GM10847 (cell line): Measurements from ENCODE around the gene SH3BGRL2.

ENCODE experiments used
- POLR2A ChIP-seq: IDR thresholded peaks from 2 replicates; pipeline ENCODE4 v1.6.1; 2011; ENCODE audit not compliant: insufficient read length; ENCODE audit errors: extremely low read depth

SH3BGRL2 gene

DNA sequence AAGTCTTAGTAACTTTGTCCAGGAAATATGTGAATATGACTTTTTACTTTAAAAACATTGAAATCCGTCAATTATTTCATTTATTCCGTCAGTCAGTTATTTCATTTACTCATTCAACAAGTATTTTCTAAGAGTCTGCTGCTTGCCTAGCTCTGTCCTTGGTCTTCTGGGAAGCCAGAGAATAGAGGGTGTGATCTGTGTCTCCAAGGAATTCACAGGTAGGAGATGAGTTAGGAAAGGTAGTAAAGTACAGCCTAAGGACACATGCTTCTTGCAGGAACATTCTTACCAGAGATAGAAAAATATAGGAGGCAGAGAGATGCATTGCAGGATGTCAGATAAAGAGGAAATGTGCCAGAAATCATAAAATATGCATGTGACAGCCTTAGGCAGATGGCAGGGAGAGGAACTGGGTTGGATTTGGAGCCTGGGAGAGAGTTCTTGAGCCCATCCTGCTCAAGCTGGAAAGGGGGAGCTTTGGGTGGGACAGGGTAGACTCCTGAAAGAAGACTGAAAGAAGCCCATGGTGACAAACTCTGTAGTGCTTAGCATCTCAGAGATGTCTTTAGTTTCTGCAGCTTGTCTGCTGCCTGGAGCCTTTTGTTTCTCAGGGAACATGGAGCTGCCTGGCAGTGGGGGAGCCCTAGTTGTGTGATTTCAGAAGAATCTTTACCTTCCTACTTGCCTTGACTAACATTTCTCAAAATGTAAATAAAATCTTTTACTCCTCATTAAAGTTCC is 3.5 kb downstream of the SH3BGRL2 start:
- TF ChIP-seq POLR2A: no peak

GRCh38 chr6:79635232-79635543 is 4.1 kb downstream of the SH3BGRL2 start:
- no peak for TF ChIP-seq POLR2A

DNA sequence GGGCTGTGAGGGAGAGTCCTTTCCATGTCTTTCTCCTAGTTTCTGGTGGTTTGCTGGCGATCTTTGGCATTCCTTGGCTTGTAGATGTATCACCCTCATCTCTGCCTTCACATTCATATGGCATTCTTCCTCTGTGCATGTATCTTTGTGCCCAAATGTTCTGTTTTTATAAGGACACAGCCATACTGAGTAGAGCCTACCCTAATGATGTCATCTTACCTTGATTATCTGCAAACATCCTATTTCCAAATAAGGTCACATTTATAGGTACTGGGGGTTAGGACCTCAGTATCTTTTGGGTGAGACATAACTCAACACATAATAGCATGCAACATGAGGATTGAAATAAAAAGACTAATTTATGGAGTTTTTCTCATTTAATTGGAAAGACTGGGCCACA is 5.5 kb downstream of the SH3BGRL2 start:
- no peak for TF ChIP-seq POLR2A

DNA sequence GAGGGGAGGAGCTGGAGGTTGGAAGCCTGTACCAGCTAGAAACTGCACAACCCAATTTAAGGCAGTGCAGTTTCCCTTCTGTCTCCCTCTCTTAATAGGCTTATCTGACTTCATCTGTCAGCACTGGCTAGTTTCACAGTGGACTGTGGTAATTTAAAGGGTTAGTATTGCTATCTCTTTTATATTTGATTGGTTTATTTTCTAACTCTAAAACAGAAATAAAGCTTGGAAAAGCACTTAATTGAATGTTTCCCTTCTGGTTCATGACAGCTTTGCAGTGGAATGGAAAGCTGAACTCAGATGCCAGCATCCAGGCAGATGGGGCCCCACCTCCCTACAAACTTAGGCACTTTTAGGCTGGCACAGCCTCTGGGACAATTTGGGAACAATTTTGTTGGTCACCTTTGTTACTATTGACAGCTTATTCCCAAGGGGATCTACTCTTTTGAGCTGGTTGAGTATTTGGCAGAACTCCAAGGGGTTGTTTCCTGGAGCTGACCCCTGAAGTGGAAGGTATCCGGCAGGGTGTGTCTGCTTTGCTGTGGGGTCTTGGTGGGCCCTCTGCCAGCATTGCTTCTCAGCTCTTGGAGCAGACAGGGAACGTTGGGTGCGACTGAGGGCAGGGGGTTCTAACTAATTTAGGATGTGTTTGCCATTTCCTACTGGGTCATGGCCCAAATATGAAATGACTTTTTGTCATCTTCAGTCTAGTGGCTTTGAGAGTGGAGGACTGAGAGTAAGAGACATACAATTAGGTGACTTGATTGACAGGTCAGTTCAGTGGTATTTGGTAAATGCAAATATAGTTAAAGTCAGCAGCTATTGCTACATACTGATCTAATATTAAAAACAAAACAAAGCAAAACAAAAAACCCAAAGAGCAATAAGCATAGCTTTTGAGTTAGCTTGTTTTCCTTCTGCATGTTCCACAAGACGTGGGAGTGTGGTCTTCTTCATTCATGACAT is 9.3 kb downstream of the SH3BGRL2 start:
- no peak for TF ChIP-seq POLR2A

DNA sequence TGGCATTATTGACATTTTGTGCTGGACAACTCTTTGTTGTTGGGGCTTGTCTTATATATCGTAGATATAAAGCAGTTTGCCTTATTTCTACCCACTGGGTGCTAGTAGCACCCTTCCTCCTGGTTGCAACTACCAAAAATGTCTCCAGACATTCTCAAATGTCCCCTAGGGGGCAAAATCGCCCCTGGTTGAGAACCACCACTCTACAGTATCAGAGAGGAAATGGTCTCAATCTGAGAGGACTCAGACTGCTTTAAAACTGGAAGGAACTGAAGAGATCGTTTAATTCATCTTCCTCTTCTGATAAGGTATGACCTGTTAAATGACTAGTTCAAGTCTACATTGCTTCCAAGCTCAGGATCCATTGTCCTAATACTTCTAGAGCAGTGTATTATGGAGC is 14.9 kb downstream of the SH3BGRL2 start:
- TF ChIP-seq POLR2A: no peak

GRCh38 chr6:79646561-79646960 is 15.4 kb downstream of the SH3BGRL2 start:
- no peak for TF ChIP-seq POLR2A

DNA sequence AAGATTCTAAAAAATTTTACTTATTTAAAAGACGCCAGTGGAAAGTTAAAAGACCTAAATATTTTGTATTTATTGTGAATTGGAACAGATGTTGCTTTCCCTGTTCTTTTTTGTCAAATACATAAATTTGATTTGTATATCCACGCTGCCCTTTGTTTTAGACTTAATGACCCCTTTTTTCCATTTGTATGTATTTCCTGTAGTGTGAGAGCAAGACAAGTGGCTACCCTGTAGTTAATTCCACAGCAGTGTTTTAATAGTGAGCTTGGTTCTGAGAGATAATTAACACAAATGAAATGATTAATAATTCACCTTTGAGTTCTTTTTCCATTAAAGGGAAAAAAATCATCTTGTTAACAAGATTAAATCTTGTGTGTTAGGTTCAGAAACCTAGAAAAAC is 16.6 kb downstream of the SH3BGRL2 start:
- TF ChIP-seq POLR2A: no peak

DNA sequence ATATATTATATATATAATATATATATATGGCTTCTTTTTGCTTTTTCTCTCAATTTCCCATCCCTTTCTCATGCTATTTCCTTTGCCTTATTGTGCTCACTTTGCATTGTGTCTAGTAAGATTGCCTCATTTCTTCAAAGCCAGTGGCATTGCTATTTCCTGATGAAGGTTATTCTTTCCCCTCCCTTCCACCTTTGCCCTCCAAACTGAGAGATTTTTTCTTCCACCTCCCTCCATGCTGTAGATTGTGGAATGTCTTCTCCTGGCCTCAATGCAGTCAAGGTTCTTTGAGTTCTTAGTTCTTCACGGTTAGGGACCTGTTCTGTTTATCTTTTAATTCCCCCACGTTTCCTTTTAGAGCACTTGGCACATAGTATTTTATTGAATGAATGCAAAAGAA is 17.2 kb downstream of the SH3BGRL2 start:
- TF ChIP-seq POLR2A: no peak

- TF ChIP-seq POLR2A: no peak
These were observed 17.9 kb downstream of the SH3BGRL2 start for GRCh38 chr6:79649016-79649415.

DNA sequence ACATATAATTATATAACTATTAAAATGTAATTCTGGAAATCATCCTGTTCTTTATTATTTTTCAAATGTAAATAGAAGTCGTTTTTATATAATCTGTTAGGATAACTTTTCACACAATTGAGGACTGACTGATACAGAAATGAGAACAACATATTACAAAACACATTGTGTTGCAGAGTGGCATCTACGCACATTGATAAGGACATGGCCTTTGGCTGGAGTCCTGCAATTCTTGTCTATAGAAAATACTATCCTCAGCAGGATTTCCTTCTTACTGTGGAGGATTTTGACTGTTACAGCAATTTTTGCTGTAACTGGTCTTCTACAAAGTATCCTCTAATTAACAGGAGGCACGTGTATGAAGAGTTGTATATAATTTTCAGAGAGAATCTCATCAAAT is 19.8 kb downstream of the SH3BGRL2 start:
- no peak for TF ChIP-seq POLR2A

- no peak for TF ChIP-seq POLR2A
These were observed 25.0 kb downstream of the SH3BGRL2 start for GRCh38 chr6:79656134-79656533.

DNA sequence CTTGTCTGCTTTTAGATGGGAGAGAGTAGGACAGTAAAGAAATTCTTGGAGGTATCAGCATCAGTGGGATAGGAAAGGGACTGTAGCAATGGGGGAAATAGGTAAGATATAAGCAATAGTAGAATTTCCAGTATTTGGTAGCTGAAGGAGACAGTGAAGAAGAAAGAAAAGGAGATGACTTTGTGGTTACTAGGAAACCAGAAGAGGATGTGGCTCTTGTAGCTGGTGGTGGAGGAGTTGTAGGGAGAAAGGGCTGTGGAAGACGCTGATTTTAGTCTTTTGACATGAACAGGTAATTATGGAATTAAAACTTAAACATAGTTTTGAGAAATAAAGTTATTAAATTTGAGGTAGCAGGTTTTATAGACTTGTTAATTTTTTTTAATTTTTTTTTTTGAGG is 26.1 kb downstream of the SH3BGRL2 start:
- TF ChIP-seq POLR2A: no peak

GRCh38 chr6:79665725-79666551 is 34.8 kb downstream of the SH3BGRL2 start:
- no peak for TF ChIP-seq POLR2A

- TF ChIP-seq POLR2A: no peak
These were observed 35.5 kb downstream of the SH3BGRL2 start for GRCh38 chr6:79666634-79667033.

GRCh38 chr6:79668381-79668780 is 37.3 kb downstream of the SH3BGRL2 start:
- TF ChIP-seq POLR2A: no peak
